K562 (cell line): ENCODE results near the gene LILRA2.

ENCODE experiments used
- CXXC5 ChIP-seq: fragments of 250-450 bp; sonication (Bioruptor Pico); IDR thresholded peaks from 2 replicates; pipeline ENCODE4 v1.8.0; 2022; ENCODE audit warnings: inconsistent platforms, mild to moderate bottlenecking, moderate library complexity
- JUNB ChIP-seq: fragments of 450-650 bp; formaldehyde crosslinking; conservative IDR thresholded peaks from 2 replicates; pipeline ENCODE4 v1.4.0; 2020; ENCODE audit warnings: mild to moderate bottlenecking
- MXI1 ChIP-seq: IDR thresholded peaks from 2 replicates; pipeline ENCODE4 v1.6.1; 2011; ENCODE audit warnings: low read depth, mild to moderate bottlenecking, improper control_type of control experiment, low read length
- POLR2AphosphoS5 ChIP-seq: IDR thresholded peaks from 2 replicates; pipeline ENCODE4 v1.6.1; 2011; ENCODE audit warnings: mild to moderate bottlenecking, low read depth, low read length, moderate library complexity; ENCODE audit not compliant: control insufficient read depth, insufficient read depth
- SNRNP70 ChIP-seq: fragments of 200-400 bp; formaldehyde crosslinking; optimal IDR thresholded peaks from 2 replicates; pipeline ENCODE3; 2017; ENCODE audit warnings: low read depth, low read length
- SP2 ChIP-seq: IDR thresholded peaks from 2 replicates; pipeline ENCODE4 v1.6.1; 2011; ENCODE audit warnings: mild to moderate bottlenecking, low read depth, low read length, moderate library complexity; ENCODE audit not compliant: poor library complexity, severe bottlenecking; ENCODE audit errors: extremely low read depth
- TAF1 ChIP-seq: IDR thresholded peaks from 2 replicates; pipeline ENCODE4 v1.6.1; 2011; ENCODE audit warnings: mild to moderate bottlenecking, low read length, moderate library complexity; ENCODE audit not compliant: insufficient read depth, control insufficient read depth, severe bottlenecking; ENCODE audit errors: extremely low read depth
- ZNF507 ChIP-seq: conservative IDR thresholded peaks from 2 replicates; pipeline ENCODE4 v1.6.1; 2017; ENCODE audit warnings: missing genetic modification characterization, missing compliant biosample characterization
- TF ChIP-seq, protein P1 (sequence below): sonication (generic); formaldehyde crosslinking; IDR thresholded peaks from 2 replicates; pipeline ENCODE4 v1.8.0; 2022; ENCODE audit warnings: mild to moderate bottlenecking, low read depth, missing genetic modification reagents

- TF ChIP-seq MXI1, result no peak
- TF ChIP-seq SP2, result no peak
- no peak for TF ChIP-seq ZNF507 (tag)
- no peak for TF ChIP-seq TAF1
- TF ChIP-seq JUNB (CRISPR knock-in tag), result no peak
- TF ChIP-seq POLR2AphosphoS5, result no peak
- no peak for TF ChIP-seq SNRNP70
- no peak for TF ChIP-seq CXXC5
- TF ChIP-seq, protein P1, sequence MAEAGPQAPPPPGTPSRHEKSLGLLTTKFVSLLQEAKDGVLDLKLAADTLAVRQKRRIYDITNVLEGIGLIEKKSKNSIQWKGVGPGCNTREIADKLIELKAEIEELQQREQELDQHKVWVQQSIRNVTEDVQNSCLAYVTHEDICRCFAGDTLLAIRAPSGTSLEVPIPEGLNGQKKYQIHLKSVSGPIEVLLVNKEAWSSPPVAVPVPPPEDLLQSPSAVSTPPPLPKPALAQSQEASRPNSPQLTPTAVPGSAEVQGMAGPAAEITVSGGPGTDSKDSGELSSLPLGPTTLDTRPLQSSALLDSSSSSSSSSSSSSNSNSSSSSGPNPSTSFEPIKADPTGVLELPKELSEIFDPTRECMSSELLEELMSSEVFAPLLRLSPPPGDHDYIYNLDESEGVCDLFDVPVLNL (CRISPR knock-in tag), result no peak
Measured at GRCh38 chr19:54616057-54616456, 42.5 kb downstream of the LILRA2 start.
